Cardiac fibroblast (primary cell): ENCODE results near the gene CAMKK2.

Experiments used
- DNase-seq, 2 donors: peaks; one replicate each; pipeline versions ENCODE4 v3.0.0 to v3.0.0-alpha.2; 2010; ENCODE audit warnings: low read depth in 2 of 2
- H3K4me3 ChIP-seq, 2 donors: replicated peaks in 1 of 2; 1 replicate in 1 of 2; 2 replicates in 1 of 2; pipeline ENCODE4 v1.5.1; 2011; ENCODE audit warnings: low read depth in 2 of 2, low read length in 2 of 2, mild to moderate bottlenecking in 2 of 2, moderate library complexity in 1 of 2
- CTCF ChIP-seq: IDR thresholded peaks from one replicate; pipeline ENCODE4 v1.5.1; 2011; ENCODE audit warnings: low read depth, mild to moderate bottlenecking, low read length, inconsistent platforms

The CAMKK2 gene

GRCh38 chr12:121331248-121331647, 34.7 kb upstream of the CAMKK2 start:
- no peak for DNase-seq
- H3K4me3 ChIP-seq: no peak overlapping the region
- no peak for TF ChIP-seq CTCF

- DNase-seq: no peak
These were observed 34.2 kb upstream of the CAMKK2 start for GRCh38 chr12:121330692-121331091.

GRCh38 chr12:121330195-121330594, 33.7 kb upstream of the CAMKK2 start:
- H3K4me3 ChIP-seq: no peak overlapping the region
- DNase-seq: no peak
- TF ChIP-seq CTCF: no peak

More at GRCh38 chr12:121330692-121331091, 34.2 kb upstream of the CAMKK2 start:
- no peak overlapping the region for H3K4me3 ChIP-seq
- no peak for TF ChIP-seq CTCF

- TF ChIP-seq CTCF: no peak
- H3K4me3 ChIP-seq: no peak overlapping the region
- DNase-seq: no peak
These were observed 32.1 kb upstream of the CAMKK2 start for GRCh38 chr12:121328620-121329019.

- DNase-seq: no peak
- no peak overlapping the region for H3K4me3 ChIP-seq
- TF ChIP-seq CTCF: no peak
These were observed 30.6 kb upstream of the CAMKK2 start for GRCh38 chr12:121326996-121327674.

- no peak for TF ChIP-seq CTCF
- DNase-seq: peak in 1 of 2 donors; percentile 7
- H3K4me3 ChIP-seq: no peak overlapping the region
These were observed 29.4 kb upstream of the CAMKK2 start for GRCh38 chr12:121325922-121326396.

- TF ChIP-seq CTCF: no peak
- DNase-seq: no peak
These were observed 27.4 kb upstream of the CAMKK2 start for GRCh38 chr12:121323908-121324307.

More at GRCh38 chr12:121323908-121324307, 27.4 kb upstream of the CAMKK2 start:
- no peak overlapping the region for H3K4me3 ChIP-seq
